Testis (tissue), 5 donors: ENCODE measurements around the gene SLC25A36. TPM values are rescaled to one million over a fixed set of nuclear protein-coding genes. Genes with fewer than 3 reads are reported as not detected.
A peak's percentile ranks its signal among the peaks of the same experiment; 100 is the strongest.

ENCODE experiments used
- DNase-seq: peaks from one replicate; pipeline ENCODE4 v3.0.0-alpha.2; 2019
- H3K27ac ChIP-seq, 2 donors: fragments of 200-600 bp; sonication (generic); one replicate each; pipeline ENCODE4 v1.5.1; 2019
- H3K27me3 ChIP-seq: fragments of 200-600 bp; sonication (generic); one replicate; pipeline ENCODE4 v1.5.1; 2019
- H3K36me3 ChIP-seq: fragments of 200-600 bp; sonication (generic); one replicate; pipeline ENCODE4 v1.5.1; 2017; ENCODE audit warnings: low read depth; ENCODE audit errors: missing control alignments
- H3K4me1 ChIP-seq: fragments of 200-600 bp; sonication (generic); one replicate; pipeline ENCODE4 v1.5.1; 2019
- H3K4me3 ChIP-seq, 2 donors: fragments of 200-600 bp; sonication (generic); one replicate each; pipeline ENCODE4 v1.5.1; 2017 to 2019
- H3K9me3 ChIP-seq: fragments of 200-600 bp; sonication (generic); one replicate; pipeline ENCODE4 v1.5.1; 2017
- POLR2A ChIP-seq: fragments of 450-650 bp; IDR thresholded peaks from one replicate; pipeline ENCODE4 v1.6.1; 2017; ENCODE audit warnings: antibody characterized with exemption, mild to moderate bottlenecking, moderate library complexity
- WGBS, 2 donors: methylation state at CpG; one replicate each; pipeline ENCODE4 v1.1.5; 2018; 5-methylcytosine and 5-hydroxymethylcytosine counted together
- intact Hi-C: fragments of 100-400 bp; cut with DNase I; formaldehyde crosslinking; loops from one replicate; pipeline ENCODE4 v1.15.1; 2023; ENCODE audit warnings: low total_unique reads
- long read RNA-seq, 2 donors: transcript quantifications; one replicate each; lab custom pipeline, GENCODE V29; 2026
- polyA plus RNA-seq: library from polyadenylated mRNA; stranded (reverse); fragments of 350-450 nt; fragmentation: Illumina TruSeq; extraction: RNeasy Lipid Tissue Mini Kit (QIAGEN cat#74804); gene quantifications from one replicate; pipeline ENCODE4 v1.2.3, GENCODE V29; 2014; ENCODE audit warnings: low read depth, low replicate concordance; ENCODE audit not compliant: insufficient read depth
- total RNA-seq, 2 donors: library from RNA; depleted of rRNA; stranded (reverse); fragments of >200 nt; gene quantifications; one replicate each; pipeline ENCODE4 v1.2.3, GENCODE V29; 2016
- TF ChIP-seq, protein P1 (sequence below), 3 experiments: fragments of 450-650 bp in 2 of 3; fragments of 200-600 bp in 1 of 3; sonication (generic) in 1 of 3; IDR thresholded peaks; one replicate each; pipeline ENCODE4 v1.5.1; 2016 to 2019; ENCODE audit warnings: antibody characterized with exemption in 3 of 3, mild to moderate bottlenecking in 2 of 3, moderate library complexity in 1 of 3

The SLC25A36 gene, protein sequence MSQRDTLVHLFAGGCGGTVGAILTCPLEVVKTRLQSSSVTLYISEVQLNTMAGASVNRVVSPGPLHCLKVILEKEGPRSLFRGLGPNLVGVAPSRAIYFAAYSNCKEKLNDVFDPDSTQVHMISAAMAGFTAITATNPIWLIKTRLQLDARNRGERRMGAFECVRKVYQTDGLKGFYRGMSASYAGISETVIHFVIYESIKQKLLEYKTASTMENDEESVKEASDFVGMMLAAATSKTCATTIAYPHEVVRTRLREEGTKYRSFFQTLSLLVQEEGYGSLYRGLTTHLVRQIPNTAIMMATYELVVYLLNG
- total RNA-seq (100 to 1,000 TPM; 109 to 162 TPM), polyA plus RNA-seq (56.8 TPM)
- long read RNA-seq, donor 1, full-length matches to known transcripts = 51 of 56 reads
- long read RNA-seq, donor 1, partial matches to known transcripts = 5 of 56 reads
- long read RNA-seq, donor 1, other reads (novel, unspliced or antisense) = 0 of 56 reads
- long read RNA-seq, donor 2, full-length matches to known transcripts = 51 of 51 reads
- long read RNA-seq, donor 2, partial matches to known transcripts = 0 of 51 reads
- long read RNA-seq, donor 2, other reads (novel, unspliced or antisense) = 0 of 51 reads

DNA sequence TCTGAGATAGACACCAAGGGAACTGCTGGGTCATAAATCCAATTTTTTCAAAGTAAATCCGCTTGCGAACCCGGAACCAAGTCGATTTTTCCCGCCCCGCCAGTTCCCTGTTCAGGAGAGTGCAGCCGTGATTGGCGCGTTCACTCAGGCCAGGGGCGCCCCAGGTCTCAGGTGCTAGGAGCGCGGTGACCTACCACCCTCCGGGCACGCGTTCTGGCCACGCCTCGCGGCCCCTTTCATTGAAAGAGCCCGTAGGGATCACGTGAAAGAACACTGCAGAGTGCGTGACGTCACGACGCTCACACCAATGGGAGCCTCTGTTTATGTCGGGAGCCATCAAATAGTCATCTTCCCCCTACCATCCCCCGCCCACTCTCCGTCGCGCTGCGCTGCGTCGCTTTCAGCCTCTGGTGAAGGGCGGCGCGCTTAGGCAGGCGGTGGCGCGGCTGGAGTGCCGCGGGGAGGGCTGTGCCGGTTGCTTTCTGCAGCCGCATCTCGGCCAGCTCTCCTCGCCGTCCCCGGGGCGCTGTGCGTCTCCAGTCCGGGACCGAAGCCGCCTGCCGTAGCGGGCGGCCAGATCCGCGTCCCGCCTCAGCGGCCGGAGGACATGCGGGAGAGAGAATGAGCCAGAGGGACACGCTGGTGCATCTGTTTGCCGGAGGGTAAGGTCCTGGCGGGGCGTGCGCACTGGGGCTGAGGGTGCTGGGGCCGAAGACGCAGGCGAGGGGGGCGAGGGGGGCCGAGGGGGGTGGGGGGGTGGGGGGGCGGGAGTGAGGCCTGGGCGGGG, at the start of gene SLC25A36:
Gene SLC25A36, plus strand, starts transcription at position 403 of the 787 bp plus-strand sequence. Its CDS starts 219 bp downstream, at position 622.
- intact Hi-C loops = no loop called here
- Histone ChIP-seq H3K27me3 (no peaks in the 10 kb centered on the region), H3K4me1 (peaks cover 20% of the 10 kb centered on the region), H3K9me3 (no peaks in the 10 kb centered on the region), H3K4me3 (peak within 1 kb of the TSS; percentile 94), H3K27ac (peak within 1 kb of the TSS; percentile 98 to 99), H3K36me3 (no peaks in the 10 kb centered on the region)
- 0 to 1% methylated on average over 11 to 58 of the region's 72 CpGs for WGBS, 2 donors
- peak; percentile 99 for DNase-seq
- TF ChIP-seq, protein P1, sequence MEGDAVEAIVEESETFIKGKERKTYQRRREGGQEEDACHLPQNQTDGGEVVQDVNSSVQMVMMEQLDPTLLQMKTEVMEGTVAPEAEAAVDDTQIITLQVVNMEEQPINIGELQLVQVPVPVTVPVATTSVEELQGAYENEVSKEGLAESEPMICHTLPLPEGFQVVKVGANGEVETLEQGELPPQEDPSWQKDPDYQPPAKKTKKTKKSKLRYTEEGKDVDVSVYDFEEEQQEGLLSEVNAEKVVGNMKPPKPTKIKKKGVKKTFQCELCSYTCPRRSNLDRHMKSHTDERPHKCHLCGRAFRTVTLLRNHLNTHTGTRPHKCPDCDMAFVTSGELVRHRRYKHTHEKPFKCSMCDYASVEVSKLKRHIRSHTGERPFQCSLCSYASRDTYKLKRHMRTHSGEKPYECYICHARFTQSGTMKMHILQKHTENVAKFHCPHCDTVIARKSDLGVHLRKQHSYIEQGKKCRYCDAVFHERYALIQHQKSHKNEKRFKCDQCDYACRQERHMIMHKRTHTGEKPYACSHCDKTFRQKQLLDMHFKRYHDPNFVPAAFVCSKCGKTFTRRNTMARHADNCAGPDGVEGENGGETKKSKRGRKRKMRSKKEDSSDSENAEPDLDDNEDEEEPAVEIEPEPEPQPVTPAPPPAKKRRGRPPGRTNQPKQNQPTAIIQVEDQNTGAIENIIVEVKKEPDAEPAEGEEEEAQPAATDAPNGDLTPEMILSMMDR (IDR thresholded peaks at IDR 0.05) = peak in 2 of 3 experiments; percentile 12 to 15
- TF ChIP-seq POLR2A = peak; percentile 73

DNA sequence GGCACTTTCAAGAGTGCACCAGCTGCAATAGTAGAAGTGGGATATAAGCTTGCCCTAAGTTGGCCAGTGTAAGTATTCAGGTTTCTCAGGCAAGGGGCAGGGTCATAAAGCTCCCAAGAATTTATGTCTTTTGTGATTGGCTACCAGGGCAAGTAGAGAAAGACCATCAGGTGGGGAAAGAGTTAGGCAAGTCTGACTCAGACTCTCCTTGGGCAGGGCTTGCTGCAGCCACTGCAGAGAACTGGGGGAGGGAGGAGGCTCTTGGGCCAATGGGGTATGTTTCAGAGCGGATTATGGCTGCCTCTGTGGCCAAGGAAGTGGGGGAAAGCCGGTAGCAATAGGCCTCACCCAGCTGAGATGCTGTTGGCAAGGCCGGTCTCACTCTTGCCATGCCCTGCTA, 44.6 kb upstream of the SLC25A36 start:
- Histone ChIP-seq H3K9me3 (no peaks in the 10 kb centered on the region), H3K27ac (no peak overlapping the region), H3K4me3 (no peak overlapping the region), H3K27me3 (no peaks in the 10 kb centered on the region), H3K4me1 (no peaks in the 10 kb centered on the region), H3K36me3 (no peaks in the 10 kb centered on the region)
- WGBS, 2 donors = 74 to 80% methylated on average over 3 of the region's 3 CpGs
- DNase-seq = no peak
- intact Hi-C loops = no loop called here
- no peak for TF ChIP-seq POLR2A
- TF ChIP-seq, protein P1 (IDR thresholded peaks at IDR 0.05) = no peak

DNA sequence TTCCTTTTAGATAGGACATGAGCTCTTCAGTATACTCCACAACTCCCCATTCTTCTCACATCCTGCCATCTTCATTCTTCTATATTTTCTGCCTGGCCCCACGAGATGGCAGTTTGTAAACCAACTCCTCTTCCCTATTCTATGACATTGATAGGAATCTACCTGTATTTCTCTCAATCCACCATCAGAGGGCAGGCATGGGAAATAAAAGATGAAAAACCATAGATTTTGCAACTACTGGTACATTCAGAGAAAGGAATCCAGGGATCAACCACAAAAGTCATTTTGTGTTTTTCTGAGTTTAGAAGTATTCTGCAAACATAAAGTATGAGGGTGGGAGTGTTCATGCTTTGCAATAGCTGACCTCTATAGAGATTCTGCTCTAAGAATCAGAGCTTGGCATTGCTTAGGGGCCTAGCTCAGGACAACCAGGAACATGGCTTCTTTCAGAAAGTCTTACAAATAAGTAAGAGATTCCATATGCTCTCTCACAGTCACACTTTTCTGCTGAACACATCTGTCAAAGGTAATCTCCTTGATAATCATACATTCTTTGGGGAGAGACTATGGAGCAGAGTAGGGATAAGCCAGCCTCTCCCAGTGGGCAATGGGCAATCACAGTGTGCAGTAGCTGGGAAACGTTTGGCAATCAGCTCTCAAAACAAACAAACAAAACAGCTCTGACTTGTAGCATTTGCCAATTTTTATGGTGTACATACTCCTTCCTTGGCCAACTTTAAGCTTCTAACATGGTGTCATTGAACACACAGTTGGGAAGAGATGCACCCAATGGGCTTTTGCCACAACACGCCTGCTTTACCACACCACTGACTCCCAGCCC, 43.1 kb upstream of the SLC25A36 start:
- Histone ChIP-seq H3K4me3 (no peak overlapping the region), H3K27ac (no peak overlapping the region), H3K27me3 (no peaks in the 10 kb centered on the region), H3K36me3 (no peaks in the 10 kb centered on the region), H3K9me3 (no peaks in the 10 kb centered on the region), H3K4me1 (no peaks in the 10 kb centered on the region)
- DNase-seq = no peak
- TF ChIP-seq POLR2A = no peak
- TF ChIP-seq, protein P1 (IDR thresholded peaks at IDR 0.05) = peak in 1 of 3 experiments; percentile 18
- WGBS, 2 donors = 63 to 73% methylated on average over 3 of the region's 3 CpGs
- intact Hi-C loops = no loop called here

DNA sequence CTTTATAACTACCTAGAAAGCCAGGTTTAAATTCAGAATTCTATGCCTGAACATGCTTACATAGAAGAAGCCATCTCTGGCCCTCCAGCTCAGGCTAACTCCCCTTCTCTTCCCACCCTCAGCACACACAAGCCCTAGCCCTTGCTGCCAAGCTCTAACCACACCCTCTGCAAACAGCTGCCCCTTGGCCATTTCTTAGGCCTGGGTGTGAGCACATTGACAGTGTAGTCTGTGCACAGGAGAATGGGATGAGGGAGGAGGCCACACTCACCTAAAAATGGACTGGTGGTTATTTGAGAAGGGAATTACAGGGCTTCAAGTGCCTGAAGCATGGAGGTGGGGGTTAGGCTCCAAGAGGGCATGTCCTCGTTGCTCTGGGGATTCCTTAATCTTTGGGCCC, 42.3 kb upstream of the SLC25A36 start:
- H3K4me3 ChIP-seq = no peak overlapping the region
- intact Hi-C loops = no loop called here
- TF ChIP-seq, protein P1 (IDR thresholded peaks at IDR 0.05) = no peak
- TF ChIP-seq POLR2A = no peak

More for the DNA sequence above, 42.3 kb upstream of the SLC25A36 start:
- 91% methylated on average over 1 of the region's 1 CpG for WGBS, 2 donors
- no peak for DNase-seq
- Histone ChIP-seq H3K36me3 (no peaks in the 10 kb centered on the region), H3K27ac (no peak overlapping the region), H3K9me3 (no peaks in the 10 kb centered on the region), H3K27me3 (no peaks in the 10 kb centered on the region), H3K4me1 (no peaks in the 10 kb centered on the region)
